ENCODE results near the gene VPS13D. TPM values are rescaled to one million over a fixed set of nuclear protein-coding genes. Genes with fewer than 3 reads are reported as not detected.

VPS13D gene
- total and polyA plus RNA-seq, 10 of the 15 experiments (the other 5 are each of a cell fraction or from before 2014, with no cell fraction given) = 1.4 to 16.9 (median 8.5) TPM

DNA sequence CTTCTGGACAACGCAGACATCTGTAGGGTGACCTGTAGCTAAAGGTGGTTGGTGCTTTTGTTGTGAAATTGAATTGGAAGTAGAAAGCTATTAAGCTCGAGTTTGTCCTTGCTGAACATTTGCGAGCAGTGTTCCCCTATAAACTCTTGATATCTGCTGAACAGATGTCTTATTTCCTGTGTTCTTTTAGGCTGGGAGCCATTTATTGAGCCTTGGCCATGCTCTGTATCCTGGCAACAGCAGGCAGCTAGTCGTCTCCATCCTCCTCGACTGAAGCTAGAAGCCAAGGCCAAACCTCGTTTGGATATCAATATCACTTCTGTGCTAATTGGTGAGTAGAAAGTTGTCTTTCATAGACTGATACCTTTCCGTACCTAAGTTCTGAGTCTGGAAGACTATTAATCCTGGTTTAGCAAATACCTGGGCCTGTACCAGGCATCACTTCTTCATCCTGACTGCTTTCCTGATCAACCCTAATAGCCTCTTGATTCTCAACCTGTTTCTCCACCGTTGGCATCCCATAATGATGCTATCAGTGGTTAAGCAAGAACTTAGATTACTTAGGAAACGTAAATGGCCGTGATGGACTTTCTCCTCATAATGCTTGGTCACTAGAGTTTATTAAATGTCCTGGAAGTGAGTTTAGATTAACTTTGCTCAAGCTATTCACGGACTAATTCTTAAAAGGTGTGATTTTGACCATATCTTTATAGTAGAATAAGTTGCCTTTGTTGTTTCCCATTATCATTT, 103.4 kb downstream of the VPS13D start:
- Histone ChIP-seq H3K27me3 (replicated peaks in 1 of 2; ENCODE audit: control insufficient read depth in 2 of 2, insufficient read depth in 2 of 2, low read length in 1 of 2) (no peaks in the 10 kb centered on the region), H3K27ac (ENCODE audit: control insufficient read depth, insufficient read depth) (no peak overlapping the region), H3K36me3 (ENCODE audit: control insufficient read depth in 2 of 2, insufficient read depth in 2 of 2, low read length in 1 of 2) (peaks cover 0 to 8% of the 10 kb centered on the region in 2 experiments; a peak in 2 of 4 replicates), H3K9me3 (replicated peaks; ENCODE audit: control insufficient read depth, insufficient read depth, low read length) (no peaks in the 10 kb centered on the region), H4K20me1 (ENCODE audit: control insufficient read depth, insufficient read depth) (no peaks in the 10 kb centered on the region), H3K9ac (ENCODE audit: control insufficient read depth, insufficient read depth, low read length) (no peak overlapping the region), H3K79me2 (ENCODE audit: control insufficient read depth, insufficient read depth, low read length) (no peaks in the 10 kb centered on the region), H3K4me3 (no peak overlapping the region), H3K4me1 (ENCODE audit: control insufficient read depth, insufficient read depth, low read length) (no peaks in the 10 kb centered on the region), H2AFZ (ENCODE audit: control insufficient read depth, low read depth, low read length) (no peak overlapping the region), H3K4me2 (ENCODE audit: control insufficient read depth, insufficient read depth) (no peak overlapping the region)
- POLR2A ChIA-PET = no interaction called here
- no peak for DNase-seq (ENCODE audit: low read depth, low spot score)
- TF ChIP-seq, protein P1, sequence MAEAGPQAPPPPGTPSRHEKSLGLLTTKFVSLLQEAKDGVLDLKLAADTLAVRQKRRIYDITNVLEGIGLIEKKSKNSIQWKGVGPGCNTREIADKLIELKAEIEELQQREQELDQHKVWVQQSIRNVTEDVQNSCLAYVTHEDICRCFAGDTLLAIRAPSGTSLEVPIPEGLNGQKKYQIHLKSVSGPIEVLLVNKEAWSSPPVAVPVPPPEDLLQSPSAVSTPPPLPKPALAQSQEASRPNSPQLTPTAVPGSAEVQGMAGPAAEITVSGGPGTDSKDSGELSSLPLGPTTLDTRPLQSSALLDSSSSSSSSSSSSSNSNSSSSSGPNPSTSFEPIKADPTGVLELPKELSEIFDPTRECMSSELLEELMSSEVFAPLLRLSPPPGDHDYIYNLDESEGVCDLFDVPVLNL (IDR thresholded peaks at IDR 0.05; ENCODE audit: low read depth, low read length) = no peak
- TF ChIP-seq CBX5 (IDR thresholded peaks at IDR 0.05; ENCODE audit: low read depth) = no peak
- no peak for TF ChIP-seq ZNF622 (IDR thresholded peaks at IDR 0.05)
- TF ChIP-seq EGR1 (IDR thresholded peaks at IDR 0.05; ENCODE audit: borderline replicate concordance in 1 of 2, low read depth in 2 of 2, low read length in 2 of 2) = no peak
- no peak for TF ChIP-seq USF2 (IDR thresholded peaks at IDR 0.05; ENCODE audit: borderline replicate concordance, low read depth, low read length)
- TF ChIP-seq YY1 (IDR thresholded peaks at IDR 0.05; ENCODE audit: low read depth, low read length) = no peak
- no peak for TF ChIP-seq TCF3 (IDR thresholded peaks at IDR 0.05; ENCODE audit: borderline replicate concordance, insufficient read depth, low read depth, low read length)
- no peak for TF ChIP-seq EED (IDR thresholded peaks at IDR 0.05; ENCODE audit: low read depth)
- TF ChIP-seq BCL11A (IDR thresholded peaks at IDR 0.05; ENCODE audit: low read depth, low read length) = no peak
- no peak for TF ChIP-seq ZNF217 (IDR thresholded peaks at IDR 0.05)
- SMC1A ChIA-PET (ENCODE audit: uncharacterized antibody, unreplicated experiment) = no interaction called here
- RAD21 ChIA-PET (ENCODE audit: unreplicated experiment) = no interaction called here
- WGBS (ENCODE audit: insufficient coverage, insufficient replicate concordance, low lambda C conversion rate, missing lambda C conversion rate) = 94% methylated on average over 11 of the region's 11 CpGs
- CTCF ChIA-PET = interaction anchor here (0.6 to 1.7 kb wide), 2 partner anchors 11 to 21 kb away, joined by 3 to 4 read pairs; no protein-coding TSS in a partner anchor
- no TSS peak for BruUV-seq (replicated peaks)
- no peak for ATAC-seq
- no peak for FAIRE-seq
- intact Hi-C loops (cut with micrococcal nuclease; ENCODE audit: unreplicated experiment) = no loop called here
- in situ Hi-C loops (cut with MboI) = no loop called here
